Upper lobe of left lung (tissue), 6 donors: ENCODE measurements around the gene GARIN3. TPM values are rescaled to one million over a fixed set of nuclear protein-coding genes. Genes with fewer than 3 reads are reported as not detected.

Experiments used
- ATAC-seq, 2 donors: fragments of 200-7000 bp; cut with Tn5 transposase; one replicate each; pipeline ENCODE4 v1.9.1; 2022; ENCODE audit warnings: mild to moderate bottlenecking in 2 of 2, moderate library complexity in 2 of 2; ENCODE audit not compliant: low FRiP score in 2 of 2
- DNase-seq, 2 donors: peaks; one replicate each; pipeline ENCODE4 v3.0.0-alpha.2; 2019 to 2020
- H3K27ac ChIP-seq, 4 donors: fragments of 200-600 bp; sonication (generic); one replicate each; pipeline ENCODE4 v1.5.1; 2016 to 2019
- H3K27me3 ChIP-seq, 4 donors: fragments of 200-600 bp; sonication (generic); one replicate each; pipeline ENCODE4 v1.5.1; 2017 to 2019
- H3K36me3 ChIP-seq, 4 donors: fragments of 200-600 bp; sonication (generic); one replicate each; pipeline ENCODE4 v1.5.1; 2016 to 2019
- H3K4me1 ChIP-seq, 4 donors: fragments of 200-600 bp; sonication (generic); one replicate each; pipeline ENCODE4 v1.5.1; 2018 to 2019
- H3K4me3 ChIP-seq, 4 donors: fragments of 200-600 bp; sonication (generic); one replicate each; pipeline ENCODE4 v1.5.1; 2017 to 2019; ENCODE audit warnings: mild to moderate bottlenecking in 2 of 4, moderate library complexity in 1 of 4
- H3K9me3 ChIP-seq, 4 donors: fragments of 200-600 bp; sonication (generic); one replicate each; pipeline ENCODE4 v1.5.1; 2018 to 2019
- CTCF ChIP-seq, 6 experiments: fragments of 450-650 bp in 4 of 6; fragments of 200-600 bp in 2 of 6; sonication (generic) in 2 of 6; IDR thresholded peaks; one replicate each; pipeline ENCODE4 v1.5.1; 2016 to 2019; ENCODE audit warnings: antibody characterized with exemption in 6 of 6
- EP300 ChIP-seq, 4 donors: sonication (generic); formaldehyde crosslinking; IDR thresholded peaks; one replicate each; pipeline ENCODE4 v1.5.1; 2017; ENCODE audit warnings: antibody characterized with exemption in 4 of 4, control low read depth in 2 of 4
- POLR2A ChIP-seq, 4 donors: fragments of 450-650 bp; IDR thresholded peaks; one replicate each; pipeline ENCODE4 v1.5.1; 2016 to 2017; ENCODE audit warnings: antibody characterized with exemption in 4 of 4, mild to moderate bottlenecking in 2 of 4
- POLR2AphosphoS5 ChIP-seq, 2 donors: sonication (generic); formaldehyde crosslinking; IDR thresholded peaks; one replicate each; pipeline ENCODE4 v1.5.1; 2017; ENCODE audit warnings: antibody characterized with exemption in 2 of 2
- WGBS, 2 donors: methylation state at CpG; one replicate each; pipeline ENCODE4 v1.1.5; 2017 to 2018; 5-methylcytosine and 5-hydroxymethylcytosine counted together
- total RNA-seq, 6 donors: library from RNA; depleted of rRNA in 4 of 6; stranded (reverse); fragments of >200 nt in 4 of 6; gene quantifications; one replicate each; pipeline versions ENCODE4 v1.1.0 to v1.2.1, GENCODE V29; 2016 to 2021
- donor health status: DM: no; HTN: no; CAD: no; lungs with moderate emphysema.
- donor health status: DM: no; HTN: yes; CAD: no; lungs with severe emphysema.

Gene GARIN3
- total RNA-seq, 6 donors from 2014 or later, result not detected

GRCh38 chr5:157167214-157167621 lies 1.2 kb upstream of the GARIN3 start:
- 57 to 58% methylated on average over 4 of the region's 4 CpGs for WGBS, 2 donors
- TF ChIP-seq CTCF (IDR thresholded peaks at IDR 0.05), result no peak
- TF ChIP-seq EP300 (IDR thresholded peaks at IDR 0.05), result no peak
- no peak for TF ChIP-seq POLR2AphosphoS5 (IDR thresholded peaks at IDR 0.05)
- no peak for TF ChIP-seq POLR2A (IDR thresholded peaks at IDR 0.05)

GRCh38 chr5:157165668-157166067 lies 396 bp downstream of the GARIN3 start:
- no peak for DNase-seq
- no peaks in the 10 kb centered on the region for H3K9me3 ChIP-seq
- no peak overlapping the region for H3K27ac ChIP-seq
- H3K27me3 ChIP-seq, result no peaks in the 10 kb centered on the region
- ATAC-seq, result no peak
- TF ChIP-seq POLR2A (IDR thresholded peaks at IDR 0.05), result no peak
- no peak for TF ChIP-seq CTCF (IDR thresholded peaks at IDR 0.05)
- no peak for TF ChIP-seq EP300 (IDR thresholded peaks at IDR 0.05)
- no peak for TF ChIP-seq POLR2AphosphoS5 (IDR thresholded peaks at IDR 0.05)
- H3K36me3 ChIP-seq, result no peaks in the 10 kb centered on the region
- H3K4me3 ChIP-seq, result no peak overlapping the region
- 83 to 91% methylated on average over 14 of the region's 14 CpGs for WGBS, 2 donors
- H3K4me1 ChIP-seq, result no peaks in the 10 kb centered on the region

More at GRCh38 chr5:157167214-157167621, 1.2 kb upstream of the GARIN3 start:
- ATAC-seq, result no peak
- H3K27me3 ChIP-seq, result no peaks in the 10 kb centered on the region
- no peak overlapping the region for H3K4me3 ChIP-seq
- H3K4me1 ChIP-seq, result no peaks in the 10 kb centered on the region
- DNase-seq, result no peak
- no peaks in the 10 kb centered on the region for H3K9me3 ChIP-seq
- no peaks in the 10 kb centered on the region for H3K36me3 ChIP-seq
- no peak overlapping the region for H3K27ac ChIP-seq

GRCh38 chr5:157165261-157165660 lies 803 bp downstream of the GARIN3 start:
- H3K4me3 ChIP-seq, result no peak overlapping the region
- no peaks in the 10 kb centered on the region for H3K9me3 ChIP-seq
- ATAC-seq, result no peak

GRCh38 chr5:157164521-157164920 lies 1.5 kb downstream of the GARIN3 start:
- ATAC-seq, result no peak
- Histone ChIP-seq H3K27ac (no peak overlapping the region), H3K9me3 (no peaks in the 10 kb centered on the region), H3K4me1 (no peaks in the 10 kb centered on the region), H3K27me3 (no peaks in the 10 kb centered on the region), H3K4me3 (no peak overlapping the region), H3K36me3 (no peaks in the 10 kb centered on the region)
- TF ChIP-seq POLR2AphosphoS5 (IDR thresholded peaks at IDR 0.05) (no peak), POLR2A (IDR thresholded peaks at IDR 0.05) (no peak), CTCF (IDR thresholded peaks at IDR 0.05) (no peak), EP300 (IDR thresholded peaks at IDR 0.05) (no peak)
- DNase-seq, result no peak
- 68 to 83% methylated on average over 5 of the region's 5 CpGs for WGBS, 2 donors

More at GRCh38 chr5:157165261-157165660, 803 bp downstream of the GARIN3 start:
- DNase-seq, result no peak
- TF ChIP-seq POLR2AphosphoS5 (IDR thresholded peaks at IDR 0.05) (no peak), CTCF (IDR thresholded peaks at IDR 0.05) (no peak), POLR2A (IDR thresholded peaks at IDR 0.05) (no peak), EP300 (IDR thresholded peaks at IDR 0.05) (no peak)
- no peak overlapping the region for H3K27ac ChIP-seq
- H3K36me3 ChIP-seq, result no peaks in the 10 kb centered on the region
- WGBS, 2 donors, result 68 to 97% methylated on average over 4 of the region's 4 CpGs
- no peaks in the 10 kb centered on the region for H3K4me1 ChIP-seq
- H3K27me3 ChIP-seq, result no peaks in the 10 kb centered on the region

GRCh38 chr5:157162919-157163510 lies 3.0 kb downstream of the GARIN3 start:
- Histone ChIP-seq H3K9me3 (no peaks in the 10 kb centered on the region), H3K4me3 (no peak overlapping the region), H3K36me3 (no peaks in the 10 kb centered on the region), H3K4me1 (no peaks in the 10 kb centered on the region), H3K27ac (no peak overlapping the region), H3K27me3 (no peaks in the 10 kb centered on the region)
- DNase-seq (peak in 1 of 2 donors; percentile 38), ATAC-seq (no peak)
- WGBS, 2 donors, result 93 to 94% methylated on average over 9 to 12 of the region's 12 CpGs
- no peak for TF ChIP-seq CTCF (IDR thresholded peaks at IDR 0.05)
- TF ChIP-seq POLR2A (IDR thresholded peaks at IDR 0.05), result no peak
